Lower lobe of right lung (tissue), 2 donors: ENCODE data around the gene FAM181A. TPM values are rescaled to one million over a fixed set of nuclear protein-coding genes. Genes with fewer than 3 reads are reported as not detected.

ENCODE experiments used
- ATAC-seq, 2 donors: fragments of 200-7000 bp; cut with Tn5 transposase; one replicate each; pipeline ENCODE4 v1.9.1; 2020 to 2022; ENCODE audit warnings: mild to moderate bottlenecking in 2 of 2, moderate library complexity in 2 of 2
- DNase-seq: peaks from one replicate; pipeline ENCODE4 v3.0.0-alpha.2; 2020
- H3K27ac ChIP-seq: fragments of 200-600 bp; one replicate; pipeline ENCODE4 v1.8.0; 2022
- H3K27me3 ChIP-seq: fragments of 200-600 bp; one replicate; pipeline ENCODE4 v1.8.0; 2022; ENCODE audit warnings: low read depth
- H3K36me3 ChIP-seq: fragments of 200-600 bp; one replicate; pipeline ENCODE4 v1.8.0; 2022; ENCODE audit warnings: mild to moderate bottlenecking
- H3K4me1 ChIP-seq: fragments of 200-600 bp; one replicate; pipeline ENCODE4 v1.8.0; 2022
- H3K4me3 ChIP-seq: fragments of 200-600 bp; one replicate; pipeline ENCODE4 v1.8.0; 2022; ENCODE audit warnings: mild to moderate bottlenecking
- H3K9me3 ChIP-seq: fragments of 200-600 bp; one replicate; pipeline ENCODE4 v1.8.0; 2022
- CTCF ChIP-seq: fragments of 200-600 bp; IDR thresholded peaks from one replicate; pipeline ENCODE4 v1.8.0; 2022; ENCODE audit warnings: antibody characterized with exemption, mild to moderate bottlenecking
- intact Hi-C: fragments of 100-400 bp; cut with DNase I; formaldehyde crosslinking; loops from one replicate; pipeline ENCODE4 v1.11.0; 2022
- total RNA-seq: library from RNA; stranded (reverse); fragmentation: NEBNext Ultra II Directional; extraction: Animal tissue kit (Norgen Biotek cat#: 25700); gene quantifications from one replicate; pipeline ENCODE4 v1.2.1, GENCODE V29; 2021
- donor health status: DM: no; HTN: yes; CAD: no; lungs with severe emphysema.

Gene FAM181A
- total RNA-seq, 1 donor from 2014 or later, result 6.4 TPM

GRCh38 chr14:93956514-93957332 lies 29.6 kb downstream of the FAM181A start:
- intact Hi-C loops, result no loop called here
- Histone ChIP-seq H3K27me3 (no peaks in the 10 kb centered on the region), H3K9me3 (no peaks in the 10 kb centered on the region), H3K27ac (no peak overlapping the region), H3K4me3 (no peak overlapping the region), H3K4me1 (peaks cover 56% of the 10 kb centered on the region), H3K36me3 (no peaks in the 10 kb centered on the region)
- ATAC-seq (no peak), DNase-seq (no peak)
- no peak for TF ChIP-seq CTCF

- DNase-seq, result no peak
- no peak for ATAC-seq
- Histone ChIP-seq H3K4me1 (peaks cover 57% of the 10 kb centered on the region), H3K27ac (no peak overlapping the region), H3K9me3 (no peaks in the 10 kb centered on the region), H3K27me3 (no peaks in the 10 kb centered on the region), H3K36me3 (no peaks in the 10 kb centered on the region), H3K4me3 (no peak overlapping the region)
- TF ChIP-seq CTCF, result no peak
- intact Hi-C loops, result no loop called here
These were observed 30.2 kb downstream of the FAM181A start for GRCh38 chr14:93957333-93957710.

- no peak for ATAC-seq
- Histone ChIP-seq H3K36me3 (no peaks in the 10 kb centered on the region), H3K27me3 (no peaks in the 10 kb centered on the region), H3K4me1 (peaks cover 64% of the 10 kb centered on the region), H3K9me3 (no peaks in the 10 kb centered on the region), H3K4me3 (no peak overlapping the region), H3K27ac (no peak overlapping the region)
- DNase-seq, result no peak
- no peak for TF ChIP-seq CTCF
- intact Hi-C loops, result no loop called here
These were observed 30.8 kb downstream of the FAM181A start for GRCh38 chr14:93957751-93958566.

GRCh38 chr14:93958567-93959238 lies 31.6 kb downstream of the FAM181A start:
- H3K4me3 ChIP-seq, result no peak overlapping the region
- ATAC-seq (no peak), DNase-seq (no peak)
- no peaks in the 10 kb centered on the region for H3K9me3 ChIP-seq
- H3K36me3 ChIP-seq, result no peaks in the 10 kb centered on the region
- intact Hi-C loops, result no loop called here
- no peak overlapping the region for H3K27ac ChIP-seq
- no peak for TF ChIP-seq CTCF
- H3K4me1 ChIP-seq, result peaks cover 70% of the 10 kb centered on the region
- H3K27me3 ChIP-seq, result no peaks in the 10 kb centered on the region

- Histone ChIP-seq H3K36me3 (no peaks in the 10 kb centered on the region), H3K4me1 (peaks cover 77% of the 10 kb centered on the region), H3K27ac (peak overlapping the region; percentile 36), H3K9me3 (no peaks in the 10 kb centered on the region), H3K4me3 (no peak overlapping the region), H3K27me3 (no peaks in the 10 kb centered on the region)
- no peak for TF ChIP-seq CTCF
- DNase-seq, result peak; percentile 67
- intact Hi-C loops, result no loop called here
- ATAC-seq, result peak; percentile 75 to 82
These were observed 32.3 kb downstream of the FAM181A start for GRCh38 chr14:93959239-93960107.
